Mucosa of rectum (tissue), 2 donors: ENCODE measurements around the gene RAD51B.

Experiments
- H3K27ac ChIP-seq, 2 donors: one replicate each; pipeline ENCODE4 v1.7.0; 2013; ENCODE audit warnings: inconsistent platforms in 2 of 2, low read depth in 2 of 2, low read length in 2 of 2
- H3K27me3 ChIP-seq, 2 donors: one replicate each; pipeline ENCODE4 v1.7.0; 2013; ENCODE audit warnings: low read length in 2 of 2; ENCODE audit not compliant: control insufficient read depth in 2 of 2, insufficient read depth in 2 of 2
- H3K36me3 ChIP-seq, 2 donors: one replicate each; pipeline ENCODE4 v1.7.0; 2013; ENCODE audit warnings: low read length in 2 of 2; ENCODE audit not compliant: control insufficient read depth in 2 of 2, insufficient read depth in 2 of 2
- H3K4me1 ChIP-seq, 2 donors: one replicate each; pipeline ENCODE4 v1.7.0; 2013; ENCODE audit warnings: low read length in 2 of 2, mild to moderate bottlenecking in 1 of 2; ENCODE audit not compliant: control insufficient read depth in 2 of 2, insufficient read depth in 2 of 2
- H3K4me3 ChIP-seq, 2 donors: one replicate each; pipeline ENCODE4 v1.7.0; 2013; ENCODE audit warnings: low read length in 2 of 2
- H3K9ac ChIP-seq, 2 donors: one replicate each; pipeline ENCODE4 v1.7.0; 2013; ENCODE audit warnings: low read length in 2 of 2, low read depth in 1 of 2, mild to moderate bottlenecking in 1 of 2
- H3K9me3 ChIP-seq, 2 donors: one replicate each; pipeline ENCODE4 v1.7.0; 2013; ENCODE audit warnings: low read length in 2 of 2; ENCODE audit not compliant: control insufficient read depth in 2 of 2
- donor health status: healthy.
- donor health status: Normal muscosa, but diverticular disease.

The RAD51B gene

GRCh38 chr14:68309616-68310015 lies 490.0 kb downstream of the RAD51B start:
- Histone ChIP-seq H3K4me3 (no peak overlapping the region), H3K9ac (no peak overlapping the region), H3K4me1 (peaks cover 15 to 18% of the 10 kb centered on the region in 2 donors), H3K27ac (no peak overlapping the region), H3K36me3 (no peaks in the 10 kb centered on the region), H3K9me3 (no peaks in the 10 kb centered on the region), H3K27me3 (no peaks in the 10 kb centered on the region)

- no peak overlapping the region for H3K27ac ChIP-seq
- H3K4me1 ChIP-seq, result peaks cover 10% of the 10 kb centered on the region in 2 donors
- H3K27me3 ChIP-seq, result no peaks in the 10 kb centered on the region
- no peaks in the 10 kb centered on the region for H3K36me3 ChIP-seq
- H3K9me3 ChIP-seq, result no peaks in the 10 kb centered on the region
- H3K9ac ChIP-seq, result no peak overlapping the region
- H3K4me3 ChIP-seq, result no peak overlapping the region
Measured at GRCh38 chr14:68312300-68312699, 492.7 kb downstream of the RAD51B start.

DNA sequence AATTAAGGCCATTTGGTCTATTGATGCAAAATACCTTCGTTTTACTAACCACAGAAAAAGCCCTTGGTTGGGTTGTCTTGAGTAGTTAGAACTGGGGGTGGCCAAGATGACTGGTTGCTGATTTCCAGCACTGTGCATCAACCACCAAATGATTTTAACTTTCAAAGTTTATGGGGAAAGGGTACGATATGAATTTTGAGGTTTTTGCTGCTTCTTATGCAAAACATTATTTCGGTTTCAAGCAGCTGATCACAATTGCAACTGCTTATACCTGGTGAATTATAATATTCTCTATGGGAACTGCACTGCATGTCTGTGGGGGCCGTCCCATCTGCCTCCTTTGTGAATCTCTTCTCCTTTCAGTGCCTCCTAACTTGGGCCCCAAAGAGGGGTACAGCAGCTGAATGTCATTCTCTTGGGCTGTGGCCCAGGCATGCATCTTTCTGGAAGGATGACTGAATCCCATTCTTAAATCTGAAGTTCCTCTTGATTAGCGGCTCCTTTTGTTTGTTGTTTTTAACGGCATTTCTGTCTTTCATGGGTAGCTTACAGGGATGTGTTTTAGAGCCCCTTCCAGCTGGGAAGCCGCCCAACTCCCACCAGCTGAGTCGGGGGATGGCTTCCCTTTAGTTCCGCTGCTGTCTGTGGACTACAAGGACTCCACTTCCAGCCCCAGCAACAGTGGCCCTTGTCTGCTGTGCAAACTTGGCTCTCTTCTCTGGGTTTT lies 493.5 kb downstream of the RAD51B start:
- no peak overlapping the region for H3K27ac ChIP-seq
- no peaks in the 10 kb centered on the region for H3K9me3 ChIP-seq
- H3K9ac ChIP-seq, result no peak overlapping the region
- no peaks in the 10 kb centered on the region for H3K36me3 ChIP-seq
- H3K27me3 ChIP-seq, result no peaks in the 10 kb centered on the region
- H3K4me3 ChIP-seq, result no peak overlapping the region
- peaks cover 3% of the 10 kb centered on the region in 2 donors for H3K4me1 ChIP-seq

GRCh38 chr14:68314642-68315041 lies 495.1 kb downstream of the RAD51B start:
- no peaks in the 10 kb centered on the region for H3K4me1 ChIP-seq
- H3K4me3 ChIP-seq, result no peak overlapping the region
- no peaks in the 10 kb centered on the region for H3K36me3 ChIP-seq
- no peaks in the 10 kb centered on the region for H3K27me3 ChIP-seq
- H3K9me3 ChIP-seq, result no peaks in the 10 kb centered on the region
- H3K27ac ChIP-seq, result no peak overlapping the region
- H3K9ac ChIP-seq, result no peak overlapping the region

GRCh38 chr14:68315081-68315480 lies 495.5 kb downstream of the RAD51B start:
- Histone ChIP-seq H3K9me3 (no peaks in the 10 kb centered on the region), H3K9ac (no peak overlapping the region), H3K27me3 (no peaks in the 10 kb centered on the region), H3K27ac (no peak overlapping the region), H3K36me3 (no peaks in the 10 kb centered on the region), H3K4me3 (no peak overlapping the region), H3K4me1 (no peaks in the 10 kb centered on the region)

DNA sequence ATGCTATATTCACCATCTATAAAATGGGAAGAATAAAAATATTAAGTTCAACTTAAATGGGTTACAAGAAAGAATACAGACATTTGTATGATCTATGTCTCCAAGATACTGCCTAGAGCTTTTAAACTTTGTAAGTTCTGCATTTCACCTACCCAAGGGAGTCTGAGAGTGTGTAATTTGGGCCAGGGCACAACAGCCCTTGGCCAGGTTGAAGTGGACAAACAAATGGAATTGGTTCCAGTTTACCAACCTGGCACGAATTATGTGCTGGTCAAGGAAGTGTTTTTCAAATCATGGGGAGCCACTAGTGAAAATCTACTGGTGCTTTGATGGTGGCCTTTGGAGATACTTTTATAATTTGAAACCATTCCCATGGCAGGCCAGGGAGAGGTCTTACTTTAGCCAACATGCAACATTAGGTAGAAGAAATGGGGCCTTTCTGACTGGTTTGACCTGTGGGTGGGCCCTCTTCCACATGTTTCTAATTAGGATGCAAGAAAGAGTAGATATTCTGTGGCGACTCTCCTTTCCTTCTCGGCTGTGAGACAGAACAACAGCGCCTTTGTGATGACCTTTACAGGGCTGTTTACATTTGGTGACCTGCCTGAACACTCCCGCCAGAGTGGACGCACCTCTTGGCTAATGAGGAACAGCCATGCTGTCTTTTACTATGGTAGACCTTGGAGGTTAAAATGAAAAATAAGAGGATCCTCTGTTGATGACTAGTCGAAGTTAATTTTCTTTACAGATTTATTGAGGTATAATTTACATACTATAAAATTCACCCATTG lies 496.7 kb downstream of the RAD51B start:
- no peaks in the 10 kb centered on the region for H3K27me3 ChIP-seq
- no peaks in the 10 kb centered on the region for H3K36me3 ChIP-seq
- no peak overlapping the region for H3K4me3 ChIP-seq
- no peaks in the 10 kb centered on the region for H3K9me3 ChIP-seq
- no peak overlapping the region for H3K27ac ChIP-seq
- no peak overlapping the region for H3K9ac ChIP-seq
- H3K4me1 ChIP-seq, result no peaks in the 10 kb centered on the region

- Histone ChIP-seq H3K4me3 (no peak overlapping the region), H3K4me1 (no peaks in the 10 kb centered on the region), H3K27ac (no peak overlapping the region), H3K9me3 (no peaks in the 10 kb centered on the region), H3K9ac (no peak overlapping the region), H3K27me3 (no peaks in the 10 kb centered on the region), H3K36me3 (no peaks in the 10 kb centered on the region)
Measured at GRCh38 chr14:68317239-68317638, 497.7 kb downstream of the RAD51B start.

DNA sequence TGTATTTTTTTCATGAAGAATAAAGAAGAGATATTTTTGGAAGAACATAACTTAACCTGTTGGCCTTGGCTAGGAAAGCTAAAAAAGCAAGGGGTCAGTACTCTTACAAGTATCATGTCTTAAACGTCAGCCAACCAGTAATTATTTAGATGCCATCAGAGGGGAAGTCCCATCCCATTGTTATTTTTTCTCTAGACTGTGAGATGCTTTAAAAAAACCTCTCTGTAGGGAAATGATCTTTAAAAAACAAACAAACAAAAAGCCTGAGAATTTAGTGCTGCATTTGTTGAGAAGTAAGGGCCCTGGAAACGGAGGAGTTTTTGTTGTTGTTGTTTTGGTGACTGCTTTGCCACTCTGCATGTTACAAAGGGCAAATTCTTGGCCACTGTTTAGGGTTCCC lies 499.2 kb downstream of the RAD51B start:
- no peaks in the 10 kb centered on the region for H3K4me1 ChIP-seq
- H3K4me3 ChIP-seq, result no peak overlapping the region
- no peaks in the 10 kb centered on the region for H3K27me3 ChIP-seq
- no peaks in the 10 kb centered on the region for H3K9me3 ChIP-seq
- H3K36me3 ChIP-seq, result no peaks in the 10 kb centered on the region
- H3K27ac ChIP-seq, result no peak overlapping the region
- H3K9ac ChIP-seq, result no peak overlapping the region

GRCh38 chr14:68320495-68320894 lies 500.9 kb downstream of the RAD51B start:
- H3K4me3 ChIP-seq, result no peak overlapping the region
- no peak overlapping the region for H3K27ac ChIP-seq
- no peak overlapping the region for H3K9ac ChIP-seq
- H3K27me3 ChIP-seq, result no peaks in the 10 kb centered on the region
- no peaks in the 10 kb centered on the region for H3K36me3 ChIP-seq
- no peaks in the 10 kb centered on the region for H3K4me1 ChIP-seq
- no peaks in the 10 kb centered on the region for H3K9me3 ChIP-seq

- no peaks in the 10 kb centered on the region for H3K9me3 ChIP-seq
- H3K27me3 ChIP-seq, result no peaks in the 10 kb centered on the region
- H3K36me3 ChIP-seq, result no peaks in the 10 kb centered on the region
- H3K27ac ChIP-seq, result no peak overlapping the region
- no peak overlapping the region for H3K4me3 ChIP-seq
- no peak overlapping the region for H3K9ac ChIP-seq
- H3K4me1 ChIP-seq, result no peaks in the 10 kb centered on the region
Measured at GRCh38 chr14:68322940-68323620, 503.5 kb downstream of the RAD51B start.
